HG03521 (cell line): Measurements from ENCODE around the gene REEP3.

ENCODE experiments used
- ATAC-seq: cut with Tn5 transposase; IDR thresholded peaks from one replicate; pipeline ENCODE4 v1.9.1; 2021; ENCODE audit warnings: mild to moderate bottlenecking, moderate library complexity; ENCODE audit not compliant: unreplicated experiment

The REEP3 gene

DNA sequence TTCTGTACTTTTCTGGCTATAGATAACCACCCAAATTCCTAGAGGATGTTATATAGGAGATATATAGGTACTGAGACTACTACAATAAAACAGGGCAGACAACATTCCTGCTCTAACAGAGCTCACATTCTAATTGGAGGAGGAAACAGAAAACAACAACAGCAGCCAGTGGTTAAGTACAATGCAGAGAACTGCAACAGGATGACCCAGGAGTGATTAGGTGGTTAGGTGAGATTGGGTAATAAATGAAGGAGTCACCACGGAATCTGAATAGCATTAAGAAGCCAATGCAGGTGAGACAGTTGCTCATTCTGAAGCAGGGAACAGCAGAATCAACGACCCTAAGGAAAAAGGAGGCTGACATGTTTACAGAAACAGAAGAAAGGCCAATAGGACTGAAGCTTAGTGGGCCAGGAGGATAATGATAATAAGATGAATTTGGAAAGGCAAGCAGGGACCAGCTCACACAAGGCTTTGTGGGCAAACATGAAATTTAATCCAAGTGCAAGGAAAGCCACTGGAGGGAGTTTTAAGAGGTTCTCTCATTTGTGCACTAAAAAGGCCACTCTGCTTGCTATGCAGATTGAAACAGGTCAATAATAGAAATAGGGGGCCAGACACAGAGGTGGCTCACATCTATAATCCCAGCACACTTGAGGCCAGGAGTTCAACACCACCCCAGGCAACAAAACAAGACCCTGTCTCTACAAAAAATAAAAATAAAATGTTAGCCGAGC lies 16.9 kb upstream of the REEP3 start:
- ATAC-seq, result no peak

DNA sequence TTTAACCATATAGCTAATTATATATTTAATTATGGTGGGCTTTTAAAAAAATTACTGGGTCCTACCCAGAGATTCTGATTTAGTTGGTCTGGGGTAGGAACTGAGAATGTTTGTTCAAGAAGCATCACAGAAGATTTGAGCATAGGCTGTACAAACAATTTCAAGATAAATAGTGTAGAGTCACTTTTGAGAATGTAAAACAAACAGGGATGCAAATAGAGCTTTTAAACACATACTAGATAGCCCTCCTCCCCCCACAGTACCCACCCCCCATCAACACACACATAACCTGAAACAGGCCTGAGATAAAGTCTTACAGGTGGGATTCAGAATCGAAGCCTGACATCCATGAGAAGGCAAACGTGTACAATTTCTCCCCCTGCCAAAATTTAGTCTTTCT lies 15.6 kb upstream of the REEP3 start:
- no peak for ATAC-seq

DNA sequence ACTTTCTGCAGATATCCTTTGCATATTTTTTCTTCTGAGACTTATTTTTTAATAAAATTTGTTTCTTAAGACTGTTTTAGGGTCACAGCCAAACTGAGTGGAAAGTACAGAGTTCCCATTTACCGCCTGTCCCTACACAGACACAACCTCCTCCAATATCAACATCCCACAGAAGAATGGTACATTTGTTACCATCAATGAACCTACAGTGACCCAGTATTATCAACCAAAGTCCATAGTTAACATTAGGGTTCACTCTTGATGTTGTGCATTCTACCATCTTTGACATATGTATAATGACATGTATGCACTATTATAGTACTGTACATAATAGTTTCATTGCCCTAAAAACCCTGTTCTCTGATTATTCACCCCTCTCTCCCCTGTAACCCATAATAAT lies 14.6 kb upstream of the REEP3 start:
- no peak for ATAC-seq

DNA sequence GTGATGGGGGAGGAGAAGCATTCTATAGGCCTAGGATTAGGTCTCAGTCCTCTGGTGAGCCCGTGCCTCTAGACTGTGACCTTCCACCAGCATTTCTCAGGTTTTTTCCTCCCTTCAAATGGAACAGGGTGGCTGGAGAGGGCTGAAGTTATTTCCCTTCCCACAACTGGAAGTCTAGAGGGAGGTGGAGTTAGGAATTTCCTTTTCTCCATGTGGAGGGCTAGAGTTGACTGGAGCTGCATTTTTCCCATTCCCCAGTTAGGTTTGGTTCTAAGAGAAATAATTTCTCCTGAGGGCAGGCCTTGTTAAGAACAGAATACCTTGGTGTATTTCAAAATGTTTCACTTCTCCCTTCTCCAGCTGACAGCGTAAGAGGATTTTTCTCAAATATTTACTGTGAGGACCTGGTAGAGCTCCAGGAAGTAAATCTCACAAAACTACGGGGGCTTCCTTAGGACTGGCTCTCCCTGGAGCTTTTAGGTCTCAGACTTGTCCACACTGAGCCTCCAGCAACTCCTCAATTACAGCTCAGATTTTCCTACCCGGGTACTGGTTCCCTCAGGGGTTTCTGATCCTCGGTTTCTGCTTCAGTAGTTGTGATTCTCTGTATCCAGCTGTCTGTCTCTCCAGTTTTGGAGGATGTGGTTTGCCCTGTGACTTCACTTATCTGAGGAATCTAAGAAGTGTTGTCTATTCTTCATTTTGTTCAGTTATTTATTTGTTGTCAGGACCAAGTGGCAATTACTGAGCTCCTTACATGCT lies 6.0 kb upstream of the REEP3 start:
- ATAC-seq, result no peak

DNA sequence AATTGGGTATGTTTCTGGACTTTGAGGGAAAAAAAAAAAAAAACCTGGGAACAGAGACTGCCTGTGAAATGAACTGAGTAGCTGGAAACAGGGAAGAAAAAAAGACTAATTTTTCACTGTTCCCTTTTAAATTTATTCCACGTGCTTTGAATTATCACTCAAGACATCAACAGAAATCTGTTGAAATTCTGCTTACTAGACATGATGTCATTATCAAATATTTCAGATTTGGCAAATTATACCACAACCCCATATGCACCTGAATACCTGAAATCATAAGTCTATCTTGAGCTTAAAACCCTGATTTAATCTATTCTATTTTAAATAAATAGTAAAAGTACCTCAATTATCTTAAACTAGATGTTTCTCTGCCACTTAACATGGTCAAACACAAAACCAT lies 5.0 kb upstream of the REEP3 start:
- ATAC-seq, result no peak

DNA sequence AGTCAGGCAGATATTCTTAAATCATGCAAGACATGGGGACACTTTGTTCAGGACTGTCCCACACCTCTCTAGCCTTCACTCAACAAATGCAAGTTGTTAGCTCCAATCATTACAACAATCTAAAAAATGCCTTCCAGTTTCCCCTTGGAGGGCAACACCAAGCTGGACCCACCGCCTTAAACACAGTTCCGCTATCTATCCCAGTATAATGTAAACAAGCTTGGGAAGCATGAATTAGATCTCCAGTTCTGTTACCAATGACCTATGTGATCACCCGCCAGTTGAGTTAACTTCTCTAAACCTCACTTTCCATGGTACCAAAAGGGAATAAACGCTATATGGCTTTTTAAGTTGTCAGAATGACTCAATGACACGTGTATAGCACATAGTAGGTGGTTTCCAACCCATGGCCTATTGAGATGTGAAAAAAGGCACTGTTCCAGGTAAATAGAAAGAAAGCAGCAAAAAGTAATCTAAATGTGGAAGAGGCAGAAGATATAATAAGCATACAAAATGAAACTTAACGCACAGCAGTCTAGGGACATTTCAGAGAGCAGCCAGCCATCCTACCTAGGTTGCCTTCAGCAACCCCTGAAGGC lies 2.4 kb upstream of the REEP3 start:
- no peak for ATAC-seq

DNA sequence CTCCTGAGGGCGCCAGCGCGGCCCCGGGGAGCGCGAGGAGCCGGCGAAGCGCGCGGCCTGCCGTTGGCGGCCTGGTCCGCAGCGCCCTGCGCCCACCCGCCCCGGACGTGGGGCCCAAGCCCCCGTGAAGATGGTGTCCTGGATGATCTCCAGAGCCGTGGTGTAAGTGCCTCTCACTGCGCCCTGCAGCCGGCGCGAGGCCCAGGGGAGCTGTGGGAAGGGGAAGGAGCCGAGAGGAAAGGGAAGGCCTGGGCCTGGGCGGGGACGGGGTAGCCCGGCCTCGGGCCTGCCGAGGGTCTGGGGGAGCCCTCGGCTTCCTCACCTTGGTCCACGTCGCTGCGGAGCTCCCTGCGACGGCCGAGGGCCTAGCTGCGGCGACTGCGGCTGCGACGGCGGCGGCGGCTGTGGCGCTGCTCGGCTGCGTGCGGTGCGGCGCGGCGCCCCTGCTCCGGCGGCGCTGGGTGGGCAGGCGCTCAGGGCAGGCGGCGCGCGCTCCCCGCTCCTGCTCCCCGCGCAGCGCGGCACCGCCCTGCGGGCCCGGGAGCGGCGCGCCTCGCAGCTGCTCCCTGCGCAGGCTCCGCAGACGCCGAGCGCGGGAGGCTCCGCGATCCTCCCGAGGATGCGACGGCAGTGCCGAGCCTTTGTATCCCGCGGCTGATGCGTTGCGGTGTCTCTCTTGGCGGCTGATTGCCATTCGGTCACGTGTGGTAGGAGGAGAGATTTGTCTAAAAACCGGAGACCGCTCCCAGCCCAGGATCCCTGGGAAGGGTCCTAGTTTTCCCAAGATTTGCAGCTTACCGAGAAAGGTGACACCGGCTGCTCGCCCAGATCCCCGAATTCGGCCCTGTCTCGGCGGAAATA lies 445 bp downstream of the REEP3 start:
- ATAC-seq, result peak; percentile 50

DNA sequence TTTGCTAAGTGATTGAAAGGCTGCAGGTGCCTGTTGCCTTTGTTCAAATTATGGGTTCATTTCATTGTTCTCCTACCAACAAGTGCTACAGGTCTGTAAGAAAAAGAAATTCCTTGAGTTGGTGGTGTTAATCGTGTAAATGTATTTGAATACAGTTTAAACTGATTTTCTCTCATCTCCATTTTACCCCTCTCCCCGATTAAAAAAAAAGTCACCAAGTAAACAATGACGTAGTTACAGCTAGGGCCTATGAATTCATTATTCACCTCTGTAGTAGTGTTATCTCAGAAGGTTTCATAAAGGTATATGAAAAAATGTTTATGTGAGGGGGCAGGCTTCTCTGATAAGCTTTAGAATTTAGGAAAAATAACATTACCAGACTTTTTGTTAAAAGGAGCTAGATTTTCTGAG lies 1.1 kb downstream of the REEP3 start:
- no peak for ATAC-seq

DNA sequence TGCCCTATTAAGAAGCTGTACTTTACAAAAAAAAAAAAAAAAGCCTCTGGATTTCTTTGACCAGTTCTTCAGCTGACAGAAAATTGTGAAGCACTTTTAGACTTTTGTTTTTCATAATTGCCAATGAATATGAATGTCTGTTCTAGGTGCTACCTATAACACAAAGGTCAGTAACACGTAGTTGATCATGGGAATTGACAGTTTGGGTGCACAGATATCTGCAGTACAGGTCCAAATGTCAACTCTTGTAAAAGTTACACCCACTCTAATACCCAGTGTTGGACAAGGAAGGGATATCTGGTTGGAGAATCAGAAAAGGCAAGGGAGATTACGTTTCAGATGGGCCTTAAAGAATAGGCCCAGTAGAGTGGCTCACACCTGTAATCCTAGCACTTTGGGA lies 1.8 kb downstream of the REEP3 start:
- ATAC-seq, result no peak

DNA sequence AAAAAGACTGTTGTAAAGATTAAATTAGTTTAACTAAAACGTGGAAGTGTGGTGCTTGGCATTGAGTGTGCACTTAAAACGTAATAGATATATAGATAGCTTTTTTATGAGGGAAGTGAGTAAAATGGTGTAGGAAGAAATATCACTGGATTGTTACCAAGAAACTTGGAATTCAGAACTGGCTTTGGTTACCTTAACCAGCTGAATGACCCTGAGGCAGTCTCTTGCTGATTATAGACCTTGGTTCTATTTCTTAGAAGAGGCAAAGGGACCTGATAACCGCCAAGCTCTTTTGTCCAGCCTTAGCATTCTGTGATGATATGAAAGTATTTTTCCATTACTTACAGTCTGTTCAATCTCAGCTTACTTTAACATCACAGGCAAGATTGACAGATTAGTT lies 3.8 kb downstream of the REEP3 start:
- ATAC-seq, result no peak

DNA sequence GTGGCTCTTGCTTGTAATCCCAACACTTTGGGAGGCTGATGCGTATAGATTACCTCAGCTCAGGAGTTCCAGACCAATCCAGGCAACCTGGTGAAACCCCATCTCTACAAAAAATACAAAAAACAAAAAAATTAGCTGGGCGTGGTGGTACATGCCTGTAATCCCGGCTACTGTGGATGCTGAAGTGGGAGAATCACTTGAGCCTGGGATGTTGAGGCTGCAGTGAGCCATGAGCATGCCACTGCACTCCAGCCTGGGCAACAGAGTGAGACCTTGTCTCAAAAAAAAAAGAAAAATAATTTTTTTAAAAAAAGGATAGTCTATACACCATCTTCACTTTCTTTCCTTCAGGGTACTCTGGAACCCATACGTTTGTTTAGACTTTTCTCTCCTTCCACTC lies 6.2 kb downstream of the REEP3 start:
- no peak for ATAC-seq

DNA sequence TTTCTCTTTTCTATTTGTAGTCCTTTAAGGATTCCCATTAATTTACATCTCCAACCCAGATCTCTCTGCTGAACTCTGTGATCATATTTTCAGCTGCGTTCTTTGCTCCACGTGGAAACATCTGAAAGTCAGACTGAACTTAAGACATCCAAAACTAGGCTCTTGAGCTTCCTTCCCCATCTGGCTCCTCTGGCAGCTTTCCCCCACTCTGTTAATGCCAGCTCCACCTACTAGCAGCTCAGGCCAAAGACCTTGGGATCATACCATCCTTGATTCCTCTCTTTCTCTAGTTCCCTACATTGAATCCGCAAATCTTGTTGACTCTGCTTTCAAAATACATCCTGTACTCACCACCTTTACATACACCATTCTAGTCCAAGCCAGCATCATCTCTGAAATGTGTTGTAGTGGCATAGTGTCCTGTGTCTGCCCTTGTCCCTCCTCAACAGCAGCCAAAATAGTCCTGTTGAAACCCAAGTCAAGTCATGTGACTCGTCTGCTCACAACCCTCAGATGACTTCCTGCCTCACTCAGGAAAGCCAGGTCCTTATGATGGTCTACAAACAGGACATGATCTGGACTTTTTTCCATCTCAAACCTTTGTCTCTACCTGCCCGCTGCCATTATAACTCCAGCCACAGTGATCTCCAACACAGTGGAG lies 7.0 kb downstream of the REEP3 start:
- no peak for ATAC-seq

DNA sequence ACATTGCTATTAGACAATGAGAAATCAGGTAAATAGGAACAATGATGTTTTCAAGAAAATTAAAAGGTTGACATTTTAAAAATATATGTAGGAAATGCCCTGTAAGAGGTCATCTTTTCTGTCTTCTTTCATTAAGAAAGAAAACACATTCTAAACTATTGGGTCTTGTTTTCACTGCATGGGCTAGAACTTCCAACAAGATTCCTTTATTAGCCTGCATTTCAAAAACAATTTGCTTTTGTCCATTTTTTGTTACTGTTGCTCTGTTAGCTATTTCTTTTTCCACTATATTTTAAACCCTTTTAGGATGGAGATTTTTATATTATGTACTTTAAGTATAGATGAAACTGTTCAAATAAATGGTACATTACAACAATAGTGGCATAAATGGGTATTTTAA lies 9.2 kb downstream of the REEP3 start:
- no peak for ATAC-seq

DNA sequence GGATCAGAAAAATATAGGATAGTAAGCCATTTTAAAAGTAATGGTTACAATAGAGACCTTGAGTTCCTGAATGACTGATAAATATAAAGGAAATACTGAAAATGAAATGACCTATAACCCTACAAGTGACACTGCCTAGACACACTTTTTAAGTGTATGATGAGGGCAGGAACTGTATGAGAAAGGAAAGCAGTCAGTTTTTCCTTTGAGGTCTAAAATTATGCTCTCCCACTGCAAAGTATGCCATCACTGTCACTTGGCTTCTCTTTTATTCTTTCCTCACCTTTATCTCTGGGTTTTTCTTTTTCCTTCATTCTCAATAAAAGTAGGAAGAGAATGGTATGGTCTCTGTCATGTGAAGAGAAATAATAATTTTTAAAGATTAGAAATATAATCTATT lies 13.5 kb downstream of the REEP3 start:
- no peak for ATAC-seq

DNA sequence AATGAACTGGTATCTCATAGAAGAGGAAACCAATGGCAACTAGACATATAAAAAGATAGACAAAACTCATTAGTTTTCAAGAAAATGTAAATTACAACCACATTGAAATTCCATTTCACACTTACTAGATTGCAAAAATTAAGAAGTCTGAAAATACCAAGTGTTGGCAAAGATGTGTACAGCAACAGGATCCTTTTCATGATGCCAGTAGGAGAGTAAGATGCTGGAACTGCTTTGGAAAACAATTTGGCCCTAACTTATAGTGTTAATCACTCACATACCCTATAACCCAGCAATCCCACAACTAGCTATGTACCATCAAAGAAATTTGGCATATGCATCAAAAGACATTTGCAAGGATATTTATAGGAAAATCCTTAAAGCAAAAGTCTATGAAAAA lies 15.5 kb downstream of the REEP3 start:
- no peak for ATAC-seq

DNA sequence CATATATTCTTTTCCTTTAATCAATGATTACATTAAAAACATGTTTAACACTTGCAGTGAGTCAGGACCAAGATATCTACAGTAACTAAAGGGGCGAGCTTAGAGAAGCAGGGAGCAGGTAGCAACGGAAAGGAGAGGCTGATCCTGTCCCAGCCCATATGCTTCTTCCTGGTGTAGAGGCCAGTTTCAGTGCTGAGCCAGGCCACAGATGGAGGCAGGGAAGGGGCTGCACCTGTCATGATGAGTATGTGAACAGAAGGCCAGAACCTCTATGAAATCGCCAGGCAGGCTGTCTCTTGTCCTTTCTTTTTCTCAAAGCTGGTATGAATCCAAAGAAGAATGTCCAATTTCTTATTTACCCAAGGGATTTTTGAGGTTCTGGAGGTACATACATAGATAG lies 16.3 kb downstream of the REEP3 start:
- ATAC-seq, result no peak

DNA sequence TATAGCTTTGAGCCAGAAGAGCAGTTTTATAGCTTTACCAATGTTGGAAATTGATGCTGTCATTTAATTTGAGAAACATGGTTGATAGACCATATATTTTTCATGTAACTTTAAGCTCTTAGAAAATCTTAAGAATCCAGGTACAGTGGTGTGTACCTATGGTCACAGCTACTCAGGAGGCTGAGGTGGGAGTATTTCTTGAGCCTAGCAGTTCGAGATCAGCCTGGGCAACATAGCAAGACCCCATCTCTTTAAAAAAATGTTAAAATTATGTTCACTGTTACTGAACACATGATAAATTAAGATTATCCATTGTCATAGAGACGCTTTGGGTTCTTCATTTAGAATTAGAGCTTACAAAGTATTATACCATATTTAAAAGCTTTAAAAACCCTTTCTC lies 18.2 kb downstream of the REEP3 start:
- no peak for ATAC-seq

DNA sequence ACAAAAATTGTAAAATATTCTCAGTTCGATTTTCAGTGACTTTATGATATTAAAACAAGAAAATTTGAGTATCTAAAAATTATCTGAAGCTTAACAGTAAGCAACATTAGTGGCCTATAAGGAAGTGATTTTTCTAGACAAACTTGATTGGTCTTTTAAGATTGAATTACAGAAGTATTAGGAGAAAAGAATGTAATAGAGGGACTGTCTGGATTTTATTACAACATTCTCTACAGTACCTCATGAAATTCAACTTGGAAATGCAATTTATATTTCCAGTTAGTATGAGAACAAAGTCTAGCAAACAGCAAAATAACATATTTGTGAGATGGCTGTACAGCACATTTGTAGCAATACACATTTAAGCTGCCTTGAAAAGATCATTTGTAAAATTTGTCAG lies 18.8 kb downstream of the REEP3 start:
- ATAC-seq, result no peak

DNA sequence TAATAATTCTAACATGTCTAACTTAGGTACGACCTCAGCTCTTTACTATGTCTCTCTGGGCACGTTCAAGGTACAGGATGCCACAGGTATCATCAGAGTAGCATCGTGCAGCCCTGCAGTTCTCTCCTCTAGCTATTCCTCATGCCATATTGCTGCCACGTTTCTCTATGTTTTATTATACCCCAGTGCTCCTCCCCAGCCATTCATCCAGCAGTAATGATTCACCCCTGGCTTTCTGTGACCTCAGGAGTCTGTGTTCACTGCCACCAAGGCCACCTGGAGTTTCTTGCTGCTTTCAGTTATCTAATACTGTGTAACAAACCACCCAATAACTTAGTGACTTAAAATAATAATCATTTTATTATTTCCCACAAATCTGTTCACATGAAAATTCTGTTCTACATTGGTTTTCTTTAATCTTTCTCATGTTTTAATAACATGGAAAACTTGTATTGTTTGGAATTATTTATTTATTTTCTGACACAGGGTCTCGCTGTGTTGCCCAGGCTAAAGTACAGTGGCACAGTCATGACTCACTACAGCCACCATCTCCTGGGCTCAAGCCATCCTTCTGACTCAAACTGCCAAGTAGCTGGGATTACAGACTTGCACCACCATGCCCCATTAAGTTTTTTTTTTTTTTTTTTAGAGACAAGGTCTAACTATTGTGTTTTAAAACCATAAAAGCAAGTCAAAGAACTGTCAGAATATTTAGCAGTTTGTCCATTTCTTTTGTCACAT lies 21.8 kb downstream of the REEP3 start:
- ATAC-seq, result no peak

DNA sequence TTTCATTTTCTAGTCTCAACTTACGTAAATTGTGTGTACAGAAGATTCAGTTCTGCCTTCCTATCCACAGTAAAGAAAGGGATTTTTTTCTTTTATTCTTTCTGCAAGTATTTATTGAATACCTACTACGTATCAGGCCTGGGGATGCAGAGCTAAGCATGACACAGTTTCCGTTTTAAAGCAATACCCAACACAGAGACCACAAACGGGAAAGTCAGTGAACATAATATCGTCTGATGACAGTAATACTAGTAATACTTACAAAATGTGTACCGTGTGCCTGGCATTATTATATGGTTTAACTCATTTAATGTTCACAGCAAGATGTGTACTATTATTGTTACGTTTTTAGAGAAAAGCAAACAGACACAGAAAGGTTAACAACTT lies 22.4 kb downstream of the REEP3 start:
- no peak for ATAC-seq
